Brain microvascular endothelial cell (primary cell): Measurements from ENCODE around the gene LCE4A.
"Not testable (repeated sequence)": the region's sequence is repeated elsewhere in the genome, so short reads cannot be mapped to it uniquely, and the experiment has no call there.

Source experiments
- DNase-seq: peaks from one replicate; pipeline ENCODE4 v3.0.0-alpha.2; 2020
- H3K27ac ChIP-seq: fragments of 250-450 bp; sonication (Bioruptor Pico); 2 replicates; pipeline ENCODE4 v1.5.1; 2020; ENCODE audit warnings: mild to moderate bottlenecking, moderate library complexity
- H3K27me3 ChIP-seq: fragments of 250-450 bp; sonication (Bioruptor Pico); replicated peaks from 2 replicates; pipeline ENCODE4 v1.5.1; 2020; ENCODE audit warnings: mild to moderate bottlenecking
- H3K36me3 ChIP-seq: fragments of 250-450 bp; sonication (Bioruptor Pico); replicated peaks from 2 replicates; pipeline ENCODE4 v1.5.1; 2020; ENCODE audit warnings: mild to moderate bottlenecking
- H3K4me3 ChIP-seq: 2 replicates; pipeline ENCODE4 v1.5.1; 2011; ENCODE audit warnings: low read depth, mild to moderate bottlenecking, control low read depth, low read length, moderate library complexity
- in situ Hi-C: cut with HindIII; loops from 2 replicates; pipeline ENCODE4 v1.10.0; 2017; ENCODE audit warnings: low sequenced_read_pairs, low pct_ligation_motif_present
- TF ChIP-seq, protein P1 (sequence below): IDR thresholded peaks from 2 replicates; pipeline ENCODE4 v1.5.1; 2011; ENCODE audit warnings: low read depth, mild to moderate bottlenecking, moderate library complexity, low read length, control low read depth, inconsistent platforms; ENCODE audit errors: missing control alignments

The LCE4A gene

DNA sequence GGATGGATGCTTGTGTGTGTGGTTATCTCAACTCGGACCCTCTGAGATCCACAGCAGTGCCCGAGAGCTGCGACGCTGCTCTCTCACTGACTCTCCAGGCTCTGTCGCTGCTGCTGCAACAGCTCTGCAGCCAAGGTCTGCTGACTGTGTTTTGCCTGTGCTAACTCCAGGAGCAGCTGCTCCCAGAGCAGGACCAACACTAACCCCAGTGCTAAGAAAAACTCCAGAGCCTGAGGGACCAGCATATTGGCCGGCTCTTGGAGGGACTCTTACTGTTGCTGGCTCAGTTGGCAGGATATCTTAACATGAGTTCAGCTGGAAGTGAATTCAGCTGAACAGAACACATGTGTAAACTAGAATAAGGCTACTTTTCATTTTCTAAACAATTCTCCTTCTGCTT, 28.5 kb upstream of the LCE4A start:
- Histone ChIP-seq H3K27me3 (no peaks in the 10 kb centered on the region), H3K27ac (no peak overlapping the region), H3K36me3 (no peaks in the 10 kb centered on the region), H3K4me3 (no peak overlapping the region)
- DNase-seq: no peak
- TF ChIP-seq, protein P1, sequence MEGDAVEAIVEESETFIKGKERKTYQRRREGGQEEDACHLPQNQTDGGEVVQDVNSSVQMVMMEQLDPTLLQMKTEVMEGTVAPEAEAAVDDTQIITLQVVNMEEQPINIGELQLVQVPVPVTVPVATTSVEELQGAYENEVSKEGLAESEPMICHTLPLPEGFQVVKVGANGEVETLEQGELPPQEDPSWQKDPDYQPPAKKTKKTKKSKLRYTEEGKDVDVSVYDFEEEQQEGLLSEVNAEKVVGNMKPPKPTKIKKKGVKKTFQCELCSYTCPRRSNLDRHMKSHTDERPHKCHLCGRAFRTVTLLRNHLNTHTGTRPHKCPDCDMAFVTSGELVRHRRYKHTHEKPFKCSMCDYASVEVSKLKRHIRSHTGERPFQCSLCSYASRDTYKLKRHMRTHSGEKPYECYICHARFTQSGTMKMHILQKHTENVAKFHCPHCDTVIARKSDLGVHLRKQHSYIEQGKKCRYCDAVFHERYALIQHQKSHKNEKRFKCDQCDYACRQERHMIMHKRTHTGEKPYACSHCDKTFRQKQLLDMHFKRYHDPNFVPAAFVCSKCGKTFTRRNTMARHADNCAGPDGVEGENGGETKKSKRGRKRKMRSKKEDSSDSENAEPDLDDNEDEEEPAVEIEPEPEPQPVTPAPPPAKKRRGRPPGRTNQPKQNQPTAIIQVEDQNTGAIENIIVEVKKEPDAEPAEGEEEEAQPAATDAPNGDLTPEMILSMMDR: no peak
- in situ Hi-C loops: no loop called here

DNA sequence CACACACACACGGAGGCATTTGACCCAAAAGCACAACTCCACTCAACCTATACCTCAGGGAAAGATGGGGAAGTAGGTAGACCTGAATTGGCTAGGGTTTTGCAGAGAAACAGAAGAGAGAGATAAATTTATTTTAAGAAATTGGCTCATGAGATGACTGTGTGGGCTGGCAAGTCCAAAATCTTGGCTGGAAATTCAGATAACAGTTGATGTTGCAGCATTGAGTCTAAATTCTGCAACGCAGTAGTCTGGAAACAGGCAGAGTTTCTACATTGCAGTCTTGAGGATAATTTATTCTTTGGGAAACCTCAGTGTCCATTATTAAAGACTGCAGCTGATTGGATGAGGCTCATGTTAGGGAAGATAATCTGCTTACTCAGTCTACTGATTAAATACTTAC, 26.3 kb upstream of the LCE4A start:
- in situ Hi-C loops: no loop called here
- Histone ChIP-seq H3K27ac (no peak overlapping the region), H3K27me3 (no peaks in the 10 kb centered on the region), H3K4me3 (no peak overlapping the region), H3K36me3 (no peaks in the 10 kb centered on the region)
- TF ChIP-seq, protein P1: no peak
- no peak for DNase-seq

DNA sequence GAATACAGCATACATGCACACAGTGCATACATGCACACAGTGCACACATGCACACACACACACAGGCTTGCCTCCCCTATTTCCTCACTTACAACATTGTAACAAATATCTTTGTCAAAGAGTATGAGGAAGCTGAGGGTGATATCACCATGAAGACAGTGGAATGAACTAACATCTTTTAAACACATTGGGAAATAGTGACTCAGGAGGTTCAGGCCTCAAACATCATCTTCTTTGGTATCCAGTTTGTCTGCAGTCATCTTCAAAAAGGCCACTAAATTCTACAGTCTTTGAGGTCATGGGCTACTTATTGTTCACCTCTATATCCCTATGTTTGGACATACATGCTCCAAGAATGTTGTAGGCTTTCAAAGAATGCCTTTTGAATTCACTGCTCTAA, 24.1 kb upstream of the LCE4A start:
- no peaks in the 10 kb centered on the region for H3K36me3 ChIP-seq
- H3K27me3 ChIP-seq: no peaks in the 10 kb centered on the region
- no peak overlapping the region for H3K27ac ChIP-seq
- DNase-seq: no peak
- no peak overlapping the region for H3K4me3 ChIP-seq
- TF ChIP-seq, protein P1: no peak
- in situ Hi-C loops: no loop called here

DNA sequence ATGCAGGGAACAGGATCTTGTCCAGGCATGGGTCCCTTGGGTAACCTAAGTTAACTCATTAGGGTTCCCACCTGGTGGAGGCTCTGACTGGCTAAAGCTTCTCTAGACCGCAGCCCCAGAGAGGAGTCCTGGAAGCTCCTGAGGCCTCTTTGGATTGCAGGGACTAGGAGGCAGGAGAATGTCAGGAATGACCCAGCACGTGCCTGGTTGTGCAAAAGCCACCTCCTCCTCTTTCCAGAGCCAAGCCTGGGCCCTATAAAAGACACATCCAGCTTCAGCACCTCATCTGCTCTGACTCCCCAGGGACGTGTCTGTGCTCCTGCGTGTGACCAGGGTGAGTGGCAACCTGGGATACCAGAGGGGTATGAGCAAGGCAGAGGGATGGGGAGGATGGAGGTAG, 22.1 kb upstream of the LCE4A start, which contains the start of gene LCE2B:
Gene LCE2B (plus strand): TSS at position 301 of the 400 bp plus-strand sequence. CDS start 721 bp downstream, outside the sequence.
- in situ Hi-C loops: not testable (repeated sequence)

DNA sequence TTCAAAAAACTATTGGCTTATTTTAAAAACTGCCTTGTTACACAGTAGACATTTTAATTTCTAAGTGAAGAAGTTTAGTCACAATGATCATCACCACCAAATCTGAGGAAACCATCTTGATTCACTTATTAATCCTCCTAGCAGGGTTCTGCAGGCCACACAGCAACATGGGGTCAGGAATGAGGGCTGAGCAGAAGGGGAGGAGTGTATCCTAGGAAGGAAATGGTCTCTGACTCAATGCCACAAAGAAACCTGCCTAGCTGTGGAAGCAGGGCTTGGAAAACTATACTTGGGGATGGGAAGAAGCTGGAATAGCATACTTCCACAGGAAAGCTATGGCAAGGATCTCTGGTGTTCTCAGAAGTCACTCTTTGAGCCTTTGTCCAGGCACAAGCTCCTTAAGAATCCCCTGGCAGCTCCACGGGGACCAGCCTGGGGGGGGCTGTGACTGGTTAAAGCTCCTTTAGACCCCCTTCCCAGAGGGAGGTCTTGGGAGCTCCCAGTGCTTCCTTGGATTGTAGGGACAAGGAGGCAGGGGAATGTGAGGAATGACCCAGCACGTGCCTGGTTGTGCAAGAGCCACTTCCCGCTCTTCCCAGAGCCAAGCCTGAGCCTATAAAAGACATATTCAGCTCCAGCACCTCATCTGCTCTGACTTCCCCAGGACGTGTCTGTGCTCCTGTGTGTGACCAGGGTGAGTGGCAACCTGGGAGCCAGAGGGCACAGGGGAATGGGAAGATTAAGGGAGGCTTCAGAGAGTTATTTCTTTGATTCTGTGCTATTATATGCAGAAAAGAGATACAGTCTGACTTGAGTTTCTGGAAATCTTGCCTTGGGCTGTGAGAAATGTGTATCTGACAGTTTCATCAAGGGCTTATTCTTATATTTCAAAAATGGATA, 10.0 kb upstream of the LCE4A start, which contains the start of gene LCE2A:
Gene LCE2A (plus strand): TSS at position 645 of the 900 bp plus-strand sequence. CDS start 557 bp downstream, outside the sequence.
- DNase-seq: no peak
- in situ Hi-C loops: no loop called here
- no peak within 1 kb of the TSS for H3K27ac ChIP-seq

More for the DNA sequence above, 22.1 kb upstream of the LCE4A start, which contains the start of gene LCE2B:
- not testable (repeated sequence) for H3K27ac ChIP-seq, H3K4me3 ChIP-seq, DNase-seq, H3K36me3 ChIP-seq, H3K27me3 ChIP-seq

DNA sequence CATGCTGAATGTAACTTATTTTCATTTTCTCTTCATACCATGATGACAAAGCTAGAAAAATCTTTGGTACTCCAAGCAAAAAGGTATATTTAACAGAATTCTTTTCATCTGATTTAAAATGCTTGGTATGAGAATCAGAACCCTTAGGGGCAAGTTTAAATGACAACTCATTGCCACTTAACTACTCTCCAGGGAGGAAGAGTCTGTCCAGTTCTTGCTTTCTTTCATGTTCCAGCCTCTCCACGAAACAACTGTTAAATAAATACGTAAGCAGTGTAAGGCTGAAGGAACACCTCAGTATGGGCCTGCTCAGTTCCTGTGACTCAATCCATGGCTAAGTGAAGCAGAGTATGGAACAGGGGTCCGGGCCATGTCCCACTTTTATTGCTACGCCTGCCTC, 8.2 kb upstream of the LCE4A start:
- TF ChIP-seq, protein P1: no peak
- no peak for DNase-seq
- Histone ChIP-seq H3K27ac (no peak overlapping the region), H3K36me3 (no peaks in the 10 kb centered on the region), H3K27me3 (no peaks in the 10 kb centered on the region), H3K4me3 (no peak overlapping the region)
- in situ Hi-C loops: no loop called here

More for the DNA sequence above, 10.0 kb upstream of the LCE4A start, which contains the start of gene LCE2A:
- no peaks in the 10 kb centered on the region for H3K36me3 ChIP-seq
- H3K4me3 ChIP-seq: no peak within 1 kb of the TSS
- no peaks in the 10 kb centered on the region for H3K27me3 ChIP-seq
- TF ChIP-seq, protein P1: no peak
